ENCODE data around the gene TMEM203. TPM values are rescaled to one million over a fixed set of nuclear protein-coding genes. Genes with fewer than 3 reads are reported as not detected.

Gene TMEM203
- total RNA-seq, 1 donor from 2014 or later = 36.2 TPM

DNA sequence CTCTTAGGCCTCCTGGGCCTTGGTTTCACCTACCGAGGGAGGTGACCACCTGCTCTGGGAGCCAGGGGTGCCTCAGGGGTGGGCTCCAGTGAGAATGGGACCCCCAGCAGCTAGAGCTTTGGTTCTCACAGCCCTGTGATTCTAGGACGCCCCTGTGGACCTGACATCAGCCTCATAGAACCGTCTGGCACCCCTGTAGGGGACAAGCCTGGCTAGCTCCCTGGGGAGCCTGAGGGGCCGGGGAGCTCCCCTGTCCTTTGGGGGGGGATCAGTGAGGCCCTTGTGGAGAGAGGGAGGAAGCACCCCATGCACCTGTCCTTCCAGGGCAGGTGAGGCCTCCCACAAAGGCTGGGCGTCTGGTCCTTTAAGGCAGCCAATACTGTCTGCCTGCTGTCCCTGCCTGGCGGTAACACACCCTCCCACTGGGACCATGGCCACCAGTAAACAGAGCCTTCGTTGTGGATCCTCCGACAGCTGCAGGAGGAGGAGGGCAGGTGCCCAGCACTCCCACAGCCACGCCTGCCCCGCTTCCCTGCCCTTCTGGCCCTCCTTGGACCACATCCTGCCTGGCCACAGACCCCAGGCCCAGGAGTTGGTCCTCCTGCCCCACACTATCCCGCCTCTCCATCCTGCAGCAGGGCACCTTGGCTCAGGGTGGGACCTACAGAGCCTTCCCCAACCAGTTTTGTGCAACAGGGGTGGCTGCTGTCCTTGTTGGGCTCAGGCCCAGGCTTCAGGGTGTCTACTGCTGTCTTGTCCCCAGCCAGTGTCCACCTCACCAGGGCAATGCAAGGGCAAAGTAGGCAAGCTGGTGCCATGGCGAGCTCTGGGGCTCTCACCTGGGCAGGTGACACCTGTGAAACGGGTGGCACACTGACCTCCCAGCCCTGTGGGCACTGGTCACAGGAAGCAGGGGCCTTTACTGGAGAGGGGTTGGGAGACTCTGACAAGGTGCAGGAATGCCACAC, 32.6 kb upstream of the TMEM203 start:
- Mint-ChIP-seq H3K27me3 (no peaks in the 10 kb centered on the region), H3K36me3 (ENCODE audit: insufficient read depth) (peaks cover 8% of the 10 kb centered on the region), H3K4me1 (ENCODE audit: low read depth) (peaks cover 27% of the 10 kb centered on the region), H3K27ac (no peak overlapping the region), H3K9me3 (ENCODE audit: low read depth) (no peaks in the 10 kb centered on the region), H3K4me3 (ENCODE audit: low read depth) (peak overlapping the region; percentile 7)
- TF ChIP-seq, protein P1, sequence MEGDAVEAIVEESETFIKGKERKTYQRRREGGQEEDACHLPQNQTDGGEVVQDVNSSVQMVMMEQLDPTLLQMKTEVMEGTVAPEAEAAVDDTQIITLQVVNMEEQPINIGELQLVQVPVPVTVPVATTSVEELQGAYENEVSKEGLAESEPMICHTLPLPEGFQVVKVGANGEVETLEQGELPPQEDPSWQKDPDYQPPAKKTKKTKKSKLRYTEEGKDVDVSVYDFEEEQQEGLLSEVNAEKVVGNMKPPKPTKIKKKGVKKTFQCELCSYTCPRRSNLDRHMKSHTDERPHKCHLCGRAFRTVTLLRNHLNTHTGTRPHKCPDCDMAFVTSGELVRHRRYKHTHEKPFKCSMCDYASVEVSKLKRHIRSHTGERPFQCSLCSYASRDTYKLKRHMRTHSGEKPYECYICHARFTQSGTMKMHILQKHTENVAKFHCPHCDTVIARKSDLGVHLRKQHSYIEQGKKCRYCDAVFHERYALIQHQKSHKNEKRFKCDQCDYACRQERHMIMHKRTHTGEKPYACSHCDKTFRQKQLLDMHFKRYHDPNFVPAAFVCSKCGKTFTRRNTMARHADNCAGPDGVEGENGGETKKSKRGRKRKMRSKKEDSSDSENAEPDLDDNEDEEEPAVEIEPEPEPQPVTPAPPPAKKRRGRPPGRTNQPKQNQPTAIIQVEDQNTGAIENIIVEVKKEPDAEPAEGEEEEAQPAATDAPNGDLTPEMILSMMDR (IDR thresholded peaks at IDR 0.05; ENCODE audit: unreplicated experiment) = no peak
- DNase-seq (ENCODE audit: low spot score, unreplicated experiment) = no peak

DNA sequence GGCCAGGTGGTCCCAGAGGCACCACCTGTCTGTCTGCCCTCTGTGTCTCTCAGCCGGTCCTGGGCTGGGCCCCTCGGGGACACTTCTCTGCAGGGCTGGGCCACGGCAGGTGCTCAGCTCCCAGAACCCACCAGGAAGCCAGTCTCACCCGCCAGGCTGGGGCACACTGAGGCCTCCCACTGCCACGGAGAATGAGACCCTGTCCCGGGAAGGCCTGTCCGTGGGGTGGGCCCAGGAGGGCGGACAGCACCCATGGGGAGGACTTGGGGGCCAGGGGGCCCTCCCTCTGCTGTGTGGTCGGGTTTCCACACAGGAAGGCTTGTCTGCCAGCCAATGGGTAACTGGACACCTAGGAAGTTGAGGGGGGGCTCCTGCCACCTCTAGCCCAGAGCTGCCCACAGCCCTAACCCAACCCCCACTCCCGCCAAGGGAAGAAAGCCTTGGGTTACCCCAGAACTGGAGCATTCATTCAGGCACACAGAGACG, 31.5 kb upstream of the TMEM203 start:
- H3K4me3 Mint-ChIP-seq (ENCODE audit: low read depth) = no peak overlapping the region
- H3K36me3 Mint-ChIP-seq (ENCODE audit: insufficient read depth) = no peaks in the 10 kb centered on the region
- H3K4me1 Mint-ChIP-seq (ENCODE audit: low read depth) = peaks cover 17% of the 10 kb centered on the region
- no peaks in the 10 kb centered on the region for H3K9me3 Mint-ChIP-seq (ENCODE audit: low read depth)
- no peak overlapping the region for H3K27ac Mint-ChIP-seq
- H3K27me3 Mint-ChIP-seq = no peaks in the 10 kb centered on the region
- no peak for DNase-seq (ENCODE audit: low spot score, unreplicated experiment)
- TF ChIP-seq, protein P1 (IDR thresholded peaks at IDR 0.05; ENCODE audit: unreplicated experiment) = no peak

DNA sequence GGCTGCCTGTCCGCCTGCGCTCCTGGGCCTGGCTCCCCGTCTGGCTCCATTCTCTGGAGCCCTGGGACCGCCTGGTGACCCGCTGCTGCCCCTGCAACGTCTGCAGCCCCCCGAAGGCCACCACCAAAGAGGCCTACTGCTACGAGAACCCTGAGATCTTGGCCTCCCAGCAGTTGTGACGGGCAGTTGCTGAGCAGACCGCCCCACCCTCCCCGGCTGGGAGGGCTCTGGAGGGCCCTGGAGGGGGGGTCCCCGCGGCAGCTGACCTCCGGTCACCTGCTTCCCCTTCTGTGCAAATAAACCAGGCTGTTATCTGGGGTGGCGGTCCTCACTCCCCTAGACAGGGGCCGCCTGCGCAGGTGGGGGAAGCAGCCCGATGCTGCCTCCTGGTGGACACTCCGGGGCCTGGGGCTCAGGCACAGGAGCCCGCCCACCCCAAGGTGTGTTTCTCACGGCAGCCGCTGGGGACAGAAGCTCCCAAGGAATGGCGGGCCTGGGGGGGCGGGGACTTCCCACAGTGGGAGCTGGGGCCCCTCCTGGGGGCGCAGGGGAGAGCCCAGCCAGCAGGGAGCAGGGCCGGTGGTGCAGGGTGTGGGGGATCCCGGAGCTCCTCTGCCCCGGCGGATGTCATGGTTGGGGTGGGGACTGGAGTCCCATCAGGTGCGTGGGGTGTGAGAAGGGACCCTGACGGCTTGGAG, 30.9 kb upstream of the TMEM203 start:
- TF ChIP-seq, protein P1 (IDR thresholded peaks at IDR 0.05; ENCODE audit: unreplicated experiment) = peak; percentile 99
- peak; percentile 95 for DNase-seq (ENCODE audit: low spot score, unreplicated experiment)
- no peaks in the 10 kb centered on the region for H3K9me3 Mint-ChIP-seq (ENCODE audit: low read depth)
- H3K36me3 Mint-ChIP-seq (ENCODE audit: insufficient read depth) = no peaks in the 10 kb centered on the region
- peaks cover 17% of the 10 kb centered on the region for H3K4me1 Mint-ChIP-seq (ENCODE audit: low read depth)
- H3K4me3 Mint-ChIP-seq (ENCODE audit: low read depth) = peak overlapping the region; percentile 46
- H3K27me3 Mint-ChIP-seq = no peaks in the 10 kb centered on the region
- peak overlapping the region; percentile 79 for H3K27ac Mint-ChIP-seq

GRCh38 chr9:137235424-137236237, 30.2 kb upstream of the TMEM203 start:
- Mint-ChIP-seq H3K9me3 (ENCODE audit: low read depth) (no peaks in the 10 kb centered on the region), H3K36me3 (ENCODE audit: insufficient read depth) (no peaks in the 10 kb centered on the region), H3K4me3 (ENCODE audit: low read depth) (peak overlapping the region; percentile 46), H3K4me1 (ENCODE audit: low read depth) (peaks cover 17% of the 10 kb centered on the region), H3K27me3 (no peaks in the 10 kb centered on the region), H3K27ac (no peak overlapping the region)
- DNase-seq (ENCODE audit: low spot score, unreplicated experiment) = no peak
- TF ChIP-seq, protein P1 (IDR thresholded peaks at IDR 0.05; ENCODE audit: unreplicated experiment) = peak; percentile 22
